Spleen (tissue), 7 donors: Measurements from ENCODE around the gene KATNAL2.

Experiments used
- POLR2A ChIP-seq, 3 donors: fragments of 450-650 bp; IDR thresholded peaks; one replicate each; pipeline ENCODE4 v1.5.1; 2017; ENCODE audit warnings: antibody characterized with exemption in 3 of 3, mild to moderate bottlenecking in 1 of 3
- POLR2AphosphoS5 ChIP-seq, 3 donors: sonication (generic); formaldehyde crosslinking; IDR thresholded peaks; one replicate each; pipeline ENCODE4 v1.5.1; 2017; ENCODE audit warnings: antibody characterized with exemption in 3 of 3
- TF ChIP-seq, protein P1 (sequence below), 11 experiments: fragments of 200-600 bp in 7 of 11; fragments of 450-650 bp in 4 of 11; sonication (generic) in 4 of 11; IDR thresholded peaks in 8 of 11; conservative IDR thresholded peaks in 3 of 11; 1 replicate in 7 of 11; 2 replicates in 4 of 11; pipeline versions ENCODE4 v1.4.0 to v1.8.0; 2016 to 2021; ENCODE audit warnings: antibody characterized with exemption in 11 of 11, inconsistent platforms in 4 of 11, mild to moderate bottlenecking in 1 of 11
- donor health status: DM: no; HTN: no; CAD: no; lungs with moderate emphysema.
- donor health status: DM: no; HTN: no; CAD: no.
- donor health status: DM: no; HTN: no; CAD: no.

- TF ChIP-seq, protein P1, sequence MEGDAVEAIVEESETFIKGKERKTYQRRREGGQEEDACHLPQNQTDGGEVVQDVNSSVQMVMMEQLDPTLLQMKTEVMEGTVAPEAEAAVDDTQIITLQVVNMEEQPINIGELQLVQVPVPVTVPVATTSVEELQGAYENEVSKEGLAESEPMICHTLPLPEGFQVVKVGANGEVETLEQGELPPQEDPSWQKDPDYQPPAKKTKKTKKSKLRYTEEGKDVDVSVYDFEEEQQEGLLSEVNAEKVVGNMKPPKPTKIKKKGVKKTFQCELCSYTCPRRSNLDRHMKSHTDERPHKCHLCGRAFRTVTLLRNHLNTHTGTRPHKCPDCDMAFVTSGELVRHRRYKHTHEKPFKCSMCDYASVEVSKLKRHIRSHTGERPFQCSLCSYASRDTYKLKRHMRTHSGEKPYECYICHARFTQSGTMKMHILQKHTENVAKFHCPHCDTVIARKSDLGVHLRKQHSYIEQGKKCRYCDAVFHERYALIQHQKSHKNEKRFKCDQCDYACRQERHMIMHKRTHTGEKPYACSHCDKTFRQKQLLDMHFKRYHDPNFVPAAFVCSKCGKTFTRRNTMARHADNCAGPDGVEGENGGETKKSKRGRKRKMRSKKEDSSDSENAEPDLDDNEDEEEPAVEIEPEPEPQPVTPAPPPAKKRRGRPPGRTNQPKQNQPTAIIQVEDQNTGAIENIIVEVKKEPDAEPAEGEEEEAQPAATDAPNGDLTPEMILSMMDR (IDR thresholded peaks at IDR 0.05 in 8 of 11, conservative IDR thresholded peaks at IDR 0.05 in 3 of 11) = no peak
- no peak for TF ChIP-seq POLR2A (IDR thresholded peaks at IDR 0.05)
- TF ChIP-seq POLR2AphosphoS5 (IDR thresholded peaks at IDR 0.05) = no peak
Measured at GRCh38 chr18:46893360-46893759, 24.0 kb upstream of the KATNAL2 start.
